Measurements from ENCODE around the gene STRBP. TPM values are rescaled to one million over a fixed set of nuclear protein-coding genes. Genes with fewer than 3 reads are reported as not detected.

STRBP gene
- total RNA-seq, 1 donor from 2014 or later = 65.9 TPM

- Mint-ChIP-seq H3K36me3 (peaks cover 48% of the 10 kb centered on the region), H3K4me3 (no peak overlapping the region), H3K27ac (peak overlapping the region; percentile 77), H3K9me3 (no peaks in the 10 kb centered on the region), H3K27me3 (ENCODE audit: low read depth) (no peaks in the 10 kb centered on the region), H3K4me1 (peaks cover 19% of the 10 kb centered on the region)
- no peak for TF ChIP-seq CTCF (IDR thresholded peaks at IDR 0.05; ENCODE audit: unreplicated experiment)
- no peak for DNase-seq (ENCODE audit: low spot score in 2 of 2, unreplicated experiment in 2 of 2)
These were observed 178.0 kb downstream of the STRBP start for GRCh38 chr9:123090198-123090896.

GRCh38 chr9:123089790-123090189 is 178.6 kb downstream of the STRBP start:
- Mint-ChIP-seq H3K9me3 (no peaks in the 10 kb centered on the region), H3K4me1 (peaks cover 19% of the 10 kb centered on the region)
- no peak for TF ChIP-seq CTCF (IDR thresholded peaks at IDR 0.05; ENCODE audit: unreplicated experiment)

GRCh38 chr9:123089040-123089439 is 179.3 kb downstream of the STRBP start:
- Mint-ChIP-seq H3K27me3 (ENCODE audit: low read depth) (no peaks in the 10 kb centered on the region), H3K36me3 (peaks cover 53% of the 10 kb centered on the region), H3K27ac (no peak overlapping the region), H3K4me3 (no peak overlapping the region), H3K9me3 (no peaks in the 10 kb centered on the region), H3K4me1 (peaks cover 19% of the 10 kb centered on the region)
- DNase-seq (ENCODE audit: low spot score in 2 of 2, unreplicated experiment in 2 of 2) = no peak
- no peak for TF ChIP-seq CTCF (IDR thresholded peaks at IDR 0.05; ENCODE audit: unreplicated experiment)

More at GRCh38 chr9:123089790-123090189, 178.6 kb downstream of the STRBP start:
- Mint-ChIP-seq H3K27ac (peak overlapping the region; percentile 77), H3K36me3 (peaks cover 50% of the 10 kb centered on the region), H3K4me3 (no peak overlapping the region), H3K27me3 (ENCODE audit: low read depth) (no peaks in the 10 kb centered on the region)
- no peak for DNase-seq (ENCODE audit: low spot score in 2 of 2, unreplicated experiment in 2 of 2)

GRCh38 chr9:123087359-123087888 is 181.0 kb downstream of the STRBP start:
- no peak for TF ChIP-seq CTCF (IDR thresholded peaks at IDR 0.05; ENCODE audit: unreplicated experiment)
- Mint-ChIP-seq H3K4me1 (peaks cover 19% of the 10 kb centered on the region), H3K27me3 (ENCODE audit: low read depth) (no peaks in the 10 kb centered on the region), H3K9me3 (no peaks in the 10 kb centered on the region), H3K27ac (no peak overlapping the region), H3K36me3 (peaks cover 47% of the 10 kb centered on the region), H3K4me3 (no peak overlapping the region)
- no peak for DNase-seq (ENCODE audit: low spot score in 2 of 2, unreplicated experiment in 2 of 2)

GRCh38 chr9:123085916-123086315 is 182.5 kb downstream of the STRBP start:
- no peak for TF ChIP-seq CTCF (IDR thresholded peaks at IDR 0.05; ENCODE audit: unreplicated experiment)
- Mint-ChIP-seq H3K4me3 (no peak overlapping the region), H3K27me3 (ENCODE audit: low read depth) (no peaks in the 10 kb centered on the region), H3K36me3 (peaks cover 43% of the 10 kb centered on the region), H3K27ac (no peak overlapping the region), H3K4me1 (peaks cover 22% of the 10 kb centered on the region), H3K9me3 (no peaks in the 10 kb centered on the region)
- no peak for DNase-seq (ENCODE audit: low spot score in 2 of 2, unreplicated experiment in 2 of 2)
